SK-N-SH (cell line): ENCODE data around the gene PIK3CA. TPM values are rescaled to one million over a fixed set of nuclear protein-coding genes. Genes with fewer than 3 reads are reported as not detected.

Experiments
- CTCF ChIA-PET: fragments of 300-600, 350-600 bp; formaldehyde crosslinking; extraction: SDS; loops from one replicate; lab custom pipeline; 2021; lab: Yijun Ruan, JAX
- POLR2A ChIA-PET: fragments of 350-600 bp; sonication (Branson Sonifier 250); formaldehyde crosslinking; extraction: SDS; loops from one replicate; lab custom pipeline; 2020; ENCODE audit warnings: antibody characterized with exemption, inconsistent platforms; lab: Yijun Ruan, JAX
- DNase-seq: peaks from one replicate; pipeline ENCODE4 v3.0.0; 2012
- H2AFZ ChIP-seq: fragments of 200-600 bp; sonication (generic); 2 replicates; pipeline ENCODE4 v1.8.1; 2016; ENCODE audit warnings: antibody characterized with exemption, mild to moderate bottlenecking, low read depth
- H3F3A ChIP-seq: fragments of 200-600 bp; sonication (generic); replicated peaks from 2 replicates; pipeline ENCODE3; 2016; ENCODE audit warnings: antibody characterized with exemption, mild to moderate bottlenecking; ENCODE audit not compliant: insufficient read depth
- H3K27ac ChIP-seq, 2 experiments: fragments of 200-500 bp in 1 of 2; fragments of 200-600 bp in 1 of 2; sonication (Bioruptor generic) in 1 of 2; sonication (generic), shearing (Covaris generic) in 1 of 2; 2 replicates each; pipeline versions ENCODE4 v1.5.1 to v1.6.1; 2014 to 2016; ENCODE audit warnings: low read depth in 2 of 2, inconsistent platforms in 1 of 2, low read length in 1 of 2, mild to moderate bottlenecking in 1 of 2, mixed read lengths in 1 of 2
- H3K27me3 ChIP-seq: fragments of 200-600 bp; sonication (generic), shearing (Covaris generic); 2 replicates; pipeline ENCODE4 v1.6.1; 2016; ENCODE audit warnings: mixed run types; ENCODE audit not compliant: insufficient read depth
- H3K36me3 ChIP-seq, 2 experiments: fragments of 200-500 bp in 1 of 2; fragments of 200-600 bp in 1 of 2; sonication (Bioruptor generic) in 1 of 2; sonication (generic) in 1 of 2; replicated peaks in 1 of 2; 2 replicates each; pipeline versions ENCODE3 to v1.5.1; 2014 to 2016; ENCODE audit warnings: low read length in 1 of 2, mild to moderate bottlenecking in 1 of 2; ENCODE audit not compliant: insufficient read depth in 2 of 2, control insufficient read depth in 1 of 2
- H3K4me1 ChIP-seq, 2 experiments: fragments of 200-500 bp in 1 of 2; fragments of 200-600 bp in 1 of 2; sonication (Bioruptor generic) in 1 of 2; sonication (generic), shearing (Covaris generic) in 1 of 2; 2 replicates each; pipeline versions ENCODE4 v1.5.1 to v1.6.1; 2014 to 2016; ENCODE audit warnings: low read depth in 1 of 2, low read length in 1 of 2, mixed run types in 1 of 2; ENCODE audit not compliant: insufficient read depth in 2 of 2, control insufficient read depth in 1 of 2
- H3K4me2 ChIP-seq: fragments of 200-600 bp; sonication (generic), shearing (Covaris generic); 2 replicates; pipeline ENCODE4 v1.6.1; 2017; ENCODE audit warnings: mixed run types
- H3K4me3 ChIP-seq, 2 experiments: fragments of 200-500 bp in 1 of 2; fragments of 200-600 bp in 1 of 2; sonication (Bioruptor generic) in 1 of 2; sonication (generic), shearing (Covaris generic) in 1 of 2; 2 replicates each; pipeline versions ENCODE4 v1.5.1 to v1.8.1; 2014 to 2016; ENCODE audit warnings: low read depth in 2 of 2, inconsistent platforms in 1 of 2, low read length in 1 of 2, mild to moderate bottlenecking in 1 of 2, mixed read lengths in 1 of 2, moderate library complexity in 1 of 2
- H3K79me2 ChIP-seq: fragments of 200-600 bp; sonication (generic); 2 replicates; pipeline ENCODE4 v1.8.1; 2017; ENCODE audit warnings: mild to moderate bottlenecking; ENCODE audit not compliant: insufficient read depth
- H3K9ac ChIP-seq: fragments of 200-600 bp; sonication (generic); 2 replicates; pipeline ENCODE4 v1.6.1; 2017; ENCODE audit warnings: mixed run types
- H3K9me2 ChIP-seq: fragments of 200-600 bp; sonication (generic); 2 replicates; pipeline ENCODE4 v1.6.1; 2017; ENCODE audit warnings: mixed run types
- H3K9me3 ChIP-seq: fragments of 200-600 bp; sonication (generic); 2 replicates; pipeline ENCODE4 v1.6.1; 2017; ENCODE audit warnings: mixed run types, mild to moderate bottlenecking, moderate library complexity
- H4K20me1 ChIP-seq: fragments of 200-600 bp; sonication (generic); 2 replicates; pipeline ENCODE4 v1.6.1; 2017; ENCODE audit warnings: mild to moderate bottlenecking, mixed run types; ENCODE audit not compliant: insufficient read depth
- ELF1 ChIP-seq: IDR thresholded peaks from 2 replicates; pipeline ENCODE4 v1.4.0; 2012
- EP300 ChIP-seq, 2 experiments: IDR thresholded peaks; 2 replicates each; pipeline versions ENCODE4 v1.4.0 to v1.6.1; 2012; ENCODE audit warnings: borderline replicate concordance in 1 of 2, low read depth in 1 of 2, low read length in 1 of 2
- EZH2phosphoT487 ChIP-seq: fragments of 200-600 bp; sonication (generic); IDR thresholded peaks from 2 replicates; pipeline ENCODE4 v1.6.1; 2017; ENCODE audit warnings: low read depth, mixed run types, mild to moderate bottlenecking, antibody characterized with exemption, moderate library complexity, borderline replicate concordance
- MAX ChIP-seq: IDR thresholded peaks from 2 replicates; pipeline ENCODE4 v1.4.0; 2012; ENCODE audit warnings: low read depth
- MEF2A ChIP-seq: IDR thresholded peaks from 2 replicates; pipeline ENCODE4 v1.4.0; 2012; ENCODE audit warnings: low read depth, borderline replicate concordance
- NRF1 ChIP-seq: IDR thresholded peaks from 2 replicates; pipeline ENCODE4 v1.6.1; 2012; ENCODE audit warnings: low read depth, mild to moderate bottlenecking, low read length
- RCOR1 ChIP-seq: fragments of 150-350 bp; IDR thresholded peaks from 2 replicates; pipeline ENCODE4 v1.6.1; 2017; ENCODE audit warnings: antibody characterized with exemption, low read length
- RFX5 ChIP-seq: IDR thresholded peaks from 2 replicates; pipeline ENCODE4 v1.6.1; 2012; ENCODE audit warnings: mild to moderate bottlenecking, improper control_type of control experiment, low read length
- SIN3A ChIP-seq: IDR thresholded peaks from 2 replicates; pipeline ENCODE4 v1.6.1; 2012; ENCODE audit warnings: low read depth, mild to moderate bottlenecking, low read length, moderate library complexity, borderline replicate concordance
- SMC3 ChIP-seq: IDR thresholded peaks from 2 replicates; pipeline ENCODE4 v1.6.1; 2012; ENCODE audit warnings: low read depth, low read length, improper control_type of control experiment
- TEAD4 ChIP-seq: IDR thresholded peaks from 2 replicates; pipeline ENCODE4 v1.4.0; 2012; ENCODE audit warnings: mild to moderate bottlenecking, borderline replicate concordance; ENCODE audit not compliant: insufficient read depth
- USF1 ChIP-seq: IDR thresholded peaks from 2 replicates; pipeline ENCODE4 v1.4.0; 2012; ENCODE audit warnings: low read depth, borderline replicate concordance
- USF2 ChIP-seq: fragments of 150-350 bp; IDR thresholded peaks from 2 replicates; pipeline ENCODE4 v1.6.1; 2017; ENCODE audit warnings: antibody characterized with exemption, low read length, low read depth, borderline replicate concordance
- WGBS: methylation state at CpG from one replicate; pipeline ENCODE4 v1.1.6; 2017; ENCODE audit warnings: low lambda C conversion rate; 5-methylcytosine and 5-hydroxymethylcytosine counted together
- polyA plus RNA-seq, 3 experiments: library from polyadenylated mRNA; depleted of rRNA; stranded (reverse); fragments of >200 nt; gene quantifications; 2 replicates each; pipeline ENCODE4 v1.2.3, GENCODE V29; 2012

Gene PIK3CA
- polyA plus RNA-seq, 1 of the 3 experiments (the other 2 are of a cell fraction), result 3.2 TPM

GRCh38 chr3:179229177-179229576, 81.0 kb downstream of the PIK3CA start (continued):
- TF ChIP-seq NRF1, result no peak
- no peak for TF ChIP-seq EP300 (IDR thresholded peaks at IDR 0.05; ENCODE audit: borderline replicate concordance in 1 of 2, low read depth in 1 of 2, low read length in 1 of 2)
- no peak for TF ChIP-seq RCOR1
- no peak for TF ChIP-seq TEAD4
- no peak for TF ChIP-seq SIN3A
- no peak for TF ChIP-seq ELF1
- TF ChIP-seq RFX5, result no peak
- no peak for TF ChIP-seq USF2
- TF ChIP-seq MEF2A, result no peak

- no peaks in the 10 kb centered on the region for H4K20me1 ChIP-seq
- WGBS, result 91% methylated on average over 3 of the region's 3 CpGs
- no peak for DNase-seq
- H3K27me3 ChIP-seq, result no peaks in the 10 kb centered on the region
- H3K27ac ChIP-seq, result no peak overlapping the region
- no peaks in the 10 kb centered on the region for H3K4me1 ChIP-seq
- no peak overlapping the region for H3K4me2 ChIP-seq
- H3K9me3 ChIP-seq, result no peaks in the 10 kb centered on the region
- no peaks in the 10 kb centered on the region for H3K9me2 ChIP-seq
- no peaks in the 10 kb centered on the region for H3F3A ChIP-seq
- POLR2A ChIA-PET, result no interaction called here
- no peak overlapping the region for H3K9ac ChIP-seq
- no peak overlapping the region for H3K4me3 ChIP-seq
- no peaks in the 10 kb centered on the region for H3K79me2 ChIP-seq
- peaks cover 51 to 64% of the 10 kb centered on the region in 2 experiments for H3K36me3 ChIP-seq
- CTCF ChIA-PET, result interaction anchor here (0.9 to 1.2 kb wide), 3 partner anchors 11 to 128 kb away, joined by 3 to 4 read pairs (median 4); no protein-coding TSS in a partner anchor
- TF ChIP-seq EZH2phosphoT487 (no peak), SMC3 (no peak)
- H2AFZ ChIP-seq, result no peak overlapping the region
Observed at GRCh38 chr3:179233043-179233442, 84.9 kb downstream of the PIK3CA start.

GRCh38 chr3:179234199-179234598, 86.0 kb downstream of the PIK3CA start:
- 97% methylated on average over 4 of the region's 4 CpGs for WGBS
- no peaks in the 10 kb centered on the region for H3K4me1 ChIP-seq
- no peaks in the 10 kb centered on the region for H3K9me2 ChIP-seq
- no peaks in the 10 kb centered on the region for H3F3A ChIP-seq
- no peaks in the 10 kb centered on the region for H3K9me3 ChIP-seq
- ChIA-PET CTCF (interaction anchor here (1.2 kb wide), 1 partner anchor 12 kb away, joined by 3 read pairs; no protein-coding TSS in a partner anchor), POLR2A (no interaction called here)
- no peak overlapping the region for H3K27ac ChIP-seq
- no peak overlapping the region for H3K4me2 ChIP-seq
- H3K79me2 ChIP-seq, result no peaks in the 10 kb centered on the region
- DNase-seq, result no peak
- no peak overlapping the region for H3K9ac ChIP-seq
- peaks cover 42 to 63% of the 10 kb centered on the region in 2 experiments for H3K36me3 ChIP-seq
- no peak overlapping the region for H3K4me3 ChIP-seq
- no peaks in the 10 kb centered on the region for H3K27me3 ChIP-seq
- H2AFZ ChIP-seq, result no peak overlapping the region
- TF ChIP-seq MEF2A, result no peak
- TF ChIP-seq USF1, result no peak
- TF ChIP-seq EP300 (IDR thresholded peaks at IDR 0.05; ENCODE audit: borderline replicate concordance in 1 of 2, low read depth in 1 of 2, low read length in 1 of 2), result no peak
- TF ChIP-seq MAX, result no peak
- TF ChIP-seq SIN3A, result no peak
- TF ChIP-seq, all 33 proteins: peak for 0
- H4K20me1 ChIP-seq, result no peaks in the 10 kb centered on the region
